CD4-positive, alpha-beta T cell treated with Interleukin-21 for 1 hour (primary cell): ENCODE data around the gene OSGEP.
A peak's percentile ranks its signal among the peaks of the same experiment; 100 is the strongest.
"Not testable (repeated sequence)": the region's sequence is repeated elsewhere in the genome, so short reads cannot be mapped to it uniquely, and the experiment has no call there.

ENCODE experiments used
- DNase-seq: peaks from one replicate; pipeline ENCODE4 v3.0.0-alpha.2; 2020

OSGEP gene

GRCh38 chr14:20469242-20469889 lies 14.8 kb upstream of the OSGEP start, which contains the start of gene PNP:
Gene PNP, plus strand, starts transcription at chr14:20469406. Its CDS starts 119 bp downstream, at chr14:20469525.
- DNase-seq = peak; percentile 93

GRCh38 chr14:20468764-20469241 lies 14.2 kb upstream of the OSGEP start:
- no peak for DNase-seq

GRCh38 chr14:20461225-20462141 lies 6.9 kb upstream of the OSGEP start, which contains the start of gene PIP4P1:
Gene PIP4P1, minus strand, starts transcription at chr14:20461434. Its CDS starts 109 bp downstream, at chr14:20461325.
- peak; percentile 100 for DNase-seq

- DNase-seq = peak; percentile 80
These were observed 6.0 kb upstream of the OSGEP start for GRCh38 chr14:20460458-20461224.

GRCh38 chr14:20458031-20458789 lies 3.6 kb upstream of the OSGEP start:
- DNase-seq = no peak

GRCh38 chr14:20456971-20457370 lies 2.4 kb upstream of the OSGEP start:
- no peak for DNase-seq

- no peak for DNase-seq
These were observed 1.0 kb upstream of the OSGEP start for GRCh38 chr14:20455355-20456300.

- not testable (repeated sequence) for DNase-seq
These were observed 1.8 kb downstream of the OSGEP start for GRCh38 chr14:20452831-20453230.

GRCh38 chr14:20446889-20447288 lies 7.7 kb downstream of the OSGEP start:
- no peak for DNase-seq

GRCh38 chr14:20443650-20444049 lies 11.0 kb downstream of the OSGEP start:
- not testable (repeated sequence) for DNase-seq

- no peak for DNase-seq
These were observed 13.2 kb downstream of the OSGEP start for GRCh38 chr14:20441461-20441860.

GRCh38 chr14:20440882-20441281 lies 13.7 kb downstream of the OSGEP start:
- no peak for DNase-seq

- DNase-seq = no peak
These were observed 14.1 kb downstream of the OSGEP start for GRCh38 chr14:20440465-20440864.

GRCh38 chr14:20438664-20439063 lies 15.9 kb downstream of the OSGEP start:
- no peak for DNase-seq

- DNase-seq = no peak
These were observed 18.3 kb downstream of the OSGEP start for GRCh38 chr14:20436363-20436755.

GRCh38 chr14:20435582-20436362 lies 18.8 kb downstream of the OSGEP start, which contains the start of gene KLHL33:
Gene KLHL33, minus strand, starts transcription at chr14:20436166. Its CDS starts 355 bp downstream, at chr14:20435811.
- DNase-seq = no peak

GRCh38 chr14:20434701-20435581 lies 19.7 kb downstream of the OSGEP start:
- DNase-seq = no peak

GRCh38 chr14:20429801-20430669 lies 24.6 kb downstream of the OSGEP start:
- no peak for DNase-seq
